NCI-H187 (cell line): ENCODE data around the gene TNS4.
"Not testable (repeated sequence)": the region's sequence is repeated elsewhere in the genome, so short reads cannot be mapped to it uniquely, and the experiment has no call there.

Experiments
- DNase-seq, 2 experiments: peaks; one replicate each; lab custom pipeline; 2025; lab: John Stamatoyannopoulos, UW

Gene TNS4

GRCh38 chr17:40501499-40501911, at the start of gene TNS4:
Gene TNS4, minus strand, starts transcription at chr17:40501623. Its CDS starts 5,198 bp downstream, at chr17:40496425.
- no peak for DNase-seq

GRCh38 chr17:40550608-40551007, 49.2 kb upstream of the TNS4 start:
- no peak for DNase-seq

- peak in 1 of 2 experiments; percentile 69 for DNase-seq
These were observed 47.7 kb upstream of the TNS4 start for GRCh38 chr17:40548982-40549685.

GRCh38 chr17:40548491-40548981, 47.1 kb upstream of the TNS4 start:
- DNase-seq, result peak in 1 of 2 experiments; percentile 92

- DNase-seq, result no peak
These were observed 46.5 kb upstream of the TNS4 start for GRCh38 chr17:40547785-40548478.

- peak; percentile 90 to 94 for DNase-seq
These were observed 45.8 kb upstream of the TNS4 start for GRCh38 chr17:40547079-40547784.

GRCh38 chr17:40546497-40546896, 45.1 kb upstream of the TNS4 start:
- DNase-seq, result not testable (repeated sequence)

- no peak for DNase-seq
These were observed 44.2 kb upstream of the TNS4 start for GRCh38 chr17:40545660-40546059.

- DNase-seq, result no peak
These were observed 41.4 kb upstream of the TNS4 start for GRCh38 chr17:40542558-40543411.

GRCh38 chr17:40541873-40542557, 40.6 kb upstream of the TNS4 start:
- no peak for DNase-seq

- no peak for DNase-seq
These were observed 39.8 kb upstream of the TNS4 start for GRCh38 chr17:40541060-40541872.

- no peak for DNase-seq
These were observed 39.0 kb upstream of the TNS4 start for GRCh38 chr17:40540448-40540847.

- no peak for DNase-seq
These were observed 38.4 kb upstream of the TNS4 start for GRCh38 chr17:40539711-40540411.

- no peak for DNase-seq
These were observed 37.7 kb upstream of the TNS4 start for GRCh38 chr17:40538936-40539705.

GRCh38 chr17:40538019-40538935, 36.9 kb upstream of the TNS4 start:
- DNase-seq, result no peak

- no peak for DNase-seq
These were observed 35.1 kb upstream of the TNS4 start for GRCh38 chr17:40536295-40537171.

- DNase-seq, result peak; percentile 42 to 60
These were observed 34.5 kb upstream of the TNS4 start for GRCh38 chr17:40535924-40536294.
